Stomach (tissue), 4 donors: ENCODE measurements around the gene ANKMY2.

Experiments used
- POLR2A ChIP-seq, 4 donors: fragments of 450-650 bp; IDR thresholded peaks; one replicate each; pipeline ENCODE4 v1.6.1; 2016; ENCODE audit warnings: antibody characterized with exemption in 4 of 4, control low read depth in 2 of 4, mild to moderate bottlenecking in 1 of 4, moderate library complexity in 1 of 4
- TF ChIP-seq, protein P1 (sequence below), 7 experiments: fragments of 450-650 bp in 4 of 7; fragments of 200-600 bp in 3 of 7; sonication (generic) in 3 of 7; IDR thresholded peaks; one replicate each; pipeline ENCODE4 v1.5.1; 2016 to 2019; ENCODE audit warnings: antibody characterized with exemption in 7 of 7, control low read depth in 2 of 7, mild to moderate bottlenecking in 1 of 7

- no peak for TF ChIP-seq POLR2A (IDR thresholded peaks at IDR 0.05)
- TF ChIP-seq, protein P1, sequence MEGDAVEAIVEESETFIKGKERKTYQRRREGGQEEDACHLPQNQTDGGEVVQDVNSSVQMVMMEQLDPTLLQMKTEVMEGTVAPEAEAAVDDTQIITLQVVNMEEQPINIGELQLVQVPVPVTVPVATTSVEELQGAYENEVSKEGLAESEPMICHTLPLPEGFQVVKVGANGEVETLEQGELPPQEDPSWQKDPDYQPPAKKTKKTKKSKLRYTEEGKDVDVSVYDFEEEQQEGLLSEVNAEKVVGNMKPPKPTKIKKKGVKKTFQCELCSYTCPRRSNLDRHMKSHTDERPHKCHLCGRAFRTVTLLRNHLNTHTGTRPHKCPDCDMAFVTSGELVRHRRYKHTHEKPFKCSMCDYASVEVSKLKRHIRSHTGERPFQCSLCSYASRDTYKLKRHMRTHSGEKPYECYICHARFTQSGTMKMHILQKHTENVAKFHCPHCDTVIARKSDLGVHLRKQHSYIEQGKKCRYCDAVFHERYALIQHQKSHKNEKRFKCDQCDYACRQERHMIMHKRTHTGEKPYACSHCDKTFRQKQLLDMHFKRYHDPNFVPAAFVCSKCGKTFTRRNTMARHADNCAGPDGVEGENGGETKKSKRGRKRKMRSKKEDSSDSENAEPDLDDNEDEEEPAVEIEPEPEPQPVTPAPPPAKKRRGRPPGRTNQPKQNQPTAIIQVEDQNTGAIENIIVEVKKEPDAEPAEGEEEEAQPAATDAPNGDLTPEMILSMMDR (IDR thresholded peaks at IDR 0.05): no peak
These were observed 1.9 kb upstream of the ANKMY2 start for GRCh38 chr7:16647435-16647960.
